ENCODE results near the gene RUVBL1.

DNA sequence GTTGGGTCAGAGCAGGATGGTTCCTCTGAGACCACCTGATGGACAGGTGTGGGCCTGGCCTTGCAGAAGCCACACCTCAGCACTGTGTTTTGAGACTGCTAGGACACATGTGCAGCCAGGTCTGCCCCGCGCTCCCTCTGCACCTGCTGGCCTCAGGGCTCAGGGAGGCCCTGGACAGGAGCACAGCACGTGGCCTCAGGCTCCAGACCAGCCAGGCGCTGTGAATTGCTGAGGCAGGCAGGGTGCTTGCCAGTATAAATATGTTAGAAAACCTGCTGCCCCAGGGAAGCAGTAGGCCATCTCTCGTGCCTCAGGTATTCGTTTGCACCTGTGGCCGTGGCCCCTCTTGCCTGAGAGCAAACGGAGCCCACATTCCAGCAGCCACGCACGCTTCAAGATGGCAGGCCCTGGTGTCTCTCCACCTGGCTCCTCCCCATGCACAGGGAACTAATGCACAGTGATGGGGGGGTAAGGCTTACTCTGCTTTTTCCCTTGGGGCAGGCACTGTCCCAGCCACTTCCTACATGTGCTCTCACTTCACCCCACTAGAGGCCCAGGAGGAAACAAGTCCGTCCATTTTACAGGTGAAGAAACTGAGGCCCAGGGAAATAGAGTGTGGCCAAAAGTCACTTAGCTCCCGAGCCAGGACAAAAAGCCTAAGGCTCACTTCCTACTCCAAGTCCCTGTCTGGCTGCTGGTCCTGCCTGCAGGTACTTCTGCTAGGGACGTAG lies 51.0 kb downstream of the RUVBL1 start:
- TF ChIP-seq POLR2AphosphoS5 (IDR thresholded peaks at IDR 0.05) = no peak
- TF ChIP-seq, protein P1, sequence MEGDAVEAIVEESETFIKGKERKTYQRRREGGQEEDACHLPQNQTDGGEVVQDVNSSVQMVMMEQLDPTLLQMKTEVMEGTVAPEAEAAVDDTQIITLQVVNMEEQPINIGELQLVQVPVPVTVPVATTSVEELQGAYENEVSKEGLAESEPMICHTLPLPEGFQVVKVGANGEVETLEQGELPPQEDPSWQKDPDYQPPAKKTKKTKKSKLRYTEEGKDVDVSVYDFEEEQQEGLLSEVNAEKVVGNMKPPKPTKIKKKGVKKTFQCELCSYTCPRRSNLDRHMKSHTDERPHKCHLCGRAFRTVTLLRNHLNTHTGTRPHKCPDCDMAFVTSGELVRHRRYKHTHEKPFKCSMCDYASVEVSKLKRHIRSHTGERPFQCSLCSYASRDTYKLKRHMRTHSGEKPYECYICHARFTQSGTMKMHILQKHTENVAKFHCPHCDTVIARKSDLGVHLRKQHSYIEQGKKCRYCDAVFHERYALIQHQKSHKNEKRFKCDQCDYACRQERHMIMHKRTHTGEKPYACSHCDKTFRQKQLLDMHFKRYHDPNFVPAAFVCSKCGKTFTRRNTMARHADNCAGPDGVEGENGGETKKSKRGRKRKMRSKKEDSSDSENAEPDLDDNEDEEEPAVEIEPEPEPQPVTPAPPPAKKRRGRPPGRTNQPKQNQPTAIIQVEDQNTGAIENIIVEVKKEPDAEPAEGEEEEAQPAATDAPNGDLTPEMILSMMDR (IDR thresholded peaks at IDR 0.05) = no peak
- no peak for TF ChIP-seq POLR2A (IDR thresholded peaks at IDR 0.05)
